T follicular helper cell (primary cell): ENCODE results near the gene MON2.
"Not testable (repeated sequence)": the region's sequence is repeated elsewhere in the genome, so short reads cannot be mapped to it uniquely, and the experiment has no call there.

Source experiments
- DNase-seq: peaks from one replicate; pipeline ENCODE4 v3.0.0-alpha.2; 2020; ENCODE audit warnings: low read depth

Gene MON2

DNA sequence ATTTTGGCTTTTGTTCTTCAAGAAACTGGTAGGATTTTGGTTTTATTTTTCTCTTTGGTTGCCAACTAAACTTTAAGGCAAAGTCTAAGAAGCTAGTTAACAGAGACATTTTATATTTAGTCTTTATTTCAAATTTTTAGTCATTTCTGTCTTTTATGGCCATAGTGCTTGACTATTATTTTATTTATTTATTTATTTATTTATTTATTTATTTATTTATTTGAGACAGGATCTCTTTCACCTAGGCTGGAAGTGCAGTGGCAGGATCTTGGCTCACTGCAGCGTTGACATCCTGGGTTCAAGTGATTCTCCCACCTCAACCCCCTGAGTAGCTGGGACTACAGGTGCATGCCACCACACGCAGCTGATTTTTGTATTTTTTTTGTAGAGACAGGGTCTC lies 3.1 kb downstream of the MON2 start:
- DNase-seq = no peak

- DNase-seq = no peak
Measured at GRCh38 chr12:62471734-62472133, 5.1 kb downstream of the MON2 start.

DNA sequence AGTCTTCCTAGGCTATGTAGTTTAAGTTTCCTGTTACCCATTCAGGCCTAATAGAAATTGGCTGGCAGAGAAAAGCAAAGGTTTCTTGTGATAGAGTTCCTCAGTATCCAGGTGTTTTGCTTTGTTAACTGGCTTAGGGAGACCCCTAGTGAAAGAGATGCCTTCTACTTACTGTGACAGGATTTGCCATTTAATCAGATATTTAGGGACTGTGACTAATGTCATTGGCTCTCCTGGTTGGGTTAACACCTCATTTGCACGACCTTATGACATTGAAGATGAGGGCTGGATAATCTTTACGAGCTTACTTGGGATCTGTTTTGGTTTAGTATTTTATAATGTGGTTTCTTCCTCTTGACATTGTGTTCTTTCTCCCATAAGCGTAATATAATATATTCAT lies 5.8 kb downstream of the MON2 start:
- no peak for DNase-seq

- DNase-seq = no peak
Measured at GRCh38 chr12:62481843-62482540, 15.4 kb downstream of the MON2 start.

- DNase-seq = no peak
Measured at GRCh38 chr12:62482769-62483168, 16.1 kb downstream of the MON2 start.

GRCh38 chr12:62484233-62484632 lies 17.6 kb downstream of the MON2 start:
- no peak for DNase-seq

GRCh38 chr12:62505786-62506185 lies 39.2 kb downstream of the MON2 start:
- DNase-seq = no peak

DNA sequence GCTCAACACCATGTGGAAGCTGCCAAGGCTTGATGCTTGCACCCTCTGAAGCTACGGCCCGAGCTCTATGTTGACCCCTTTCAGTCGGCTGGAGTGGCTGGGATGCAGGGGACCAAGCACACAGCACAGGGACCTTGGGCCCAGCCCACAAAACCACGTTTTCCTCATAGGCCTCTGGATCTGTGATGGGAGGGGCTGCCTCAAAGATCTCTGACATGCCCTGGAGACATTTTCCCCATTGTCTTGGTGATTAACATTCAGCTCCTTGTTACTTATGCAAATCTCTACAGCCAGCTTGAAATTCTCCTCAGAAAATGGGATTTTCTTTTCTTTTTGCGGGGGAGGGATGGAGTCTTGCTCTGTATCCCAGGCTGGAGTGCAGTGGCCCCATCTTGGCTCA lies 46.3 kb downstream of the MON2 start:
- no peak for DNase-seq

GRCh38 chr12:62514080-62514479 lies 47.5 kb downstream of the MON2 start:
- not testable (repeated sequence) for DNase-seq

- no peak for DNase-seq
Measured at GRCh38 chr12:62516927-62517326, 50.3 kb downstream of the MON2 start.

GRCh38 chr12:62517887-62518286 lies 51.3 kb downstream of the MON2 start:
- no peak for DNase-seq

GRCh38 chr12:62519043-62519442 lies 52.4 kb downstream of the MON2 start:
- no peak for DNase-seq

DNA sequence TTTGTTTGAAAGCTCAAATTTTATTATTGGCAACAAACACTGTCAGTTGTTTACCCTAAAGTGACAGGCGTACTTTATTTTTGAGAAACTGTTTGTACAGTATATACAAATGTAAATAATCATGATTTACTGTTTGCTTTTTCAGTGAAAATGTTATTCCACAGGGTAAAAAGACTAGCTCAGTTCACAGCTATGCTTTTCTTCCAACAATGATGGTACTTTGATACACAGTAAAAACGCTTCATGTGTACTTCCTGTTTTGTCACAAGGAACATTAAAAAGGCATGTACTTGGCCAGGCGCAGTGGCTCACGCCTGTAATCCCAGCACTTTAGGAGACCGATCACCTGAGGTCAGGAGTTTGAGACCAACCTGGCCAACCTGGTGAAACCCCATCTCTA lies 53.7 kb downstream of the MON2 start:
- no peak for DNase-seq

DNA sequence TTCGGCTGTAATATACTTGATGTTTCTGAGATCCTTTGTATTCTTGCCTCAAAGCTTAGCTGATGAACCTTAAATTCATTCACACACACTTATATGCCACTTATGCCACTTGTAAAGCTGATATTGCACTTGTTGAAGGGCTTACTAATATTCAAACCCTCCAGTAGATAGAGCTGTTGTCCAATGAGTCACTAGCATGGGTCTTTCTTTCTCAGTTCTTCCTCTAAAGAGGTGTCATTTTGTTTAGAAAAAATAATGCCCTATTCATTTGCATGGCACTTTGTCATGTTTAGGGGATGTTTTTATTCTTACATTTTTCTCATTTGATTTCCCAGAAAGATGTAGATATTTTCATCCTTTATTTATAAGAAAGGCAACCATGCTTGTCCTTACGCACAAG lies 56.4 kb downstream of the MON2 start:
- DNase-seq = no peak

- no peak for DNase-seq
Measured at GRCh38 chr12:62523619-62524018, 57.0 kb downstream of the MON2 start.

GRCh38 chr12:62525271-62525670 lies 58.6 kb downstream of the MON2 start:
- no peak for DNase-seq

- DNase-seq = no peak
Measured at GRCh38 chr12:62530596-62530995, 64.0 kb downstream of the MON2 start.

GRCh38 chr12:62532333-62532732 lies 65.7 kb downstream of the MON2 start:
- no peak for DNase-seq

- no peak for DNase-seq
Measured at GRCh38 chr12:62533087-62533754, 66.6 kb downstream of the MON2 start.

- DNase-seq = no peak
Measured at GRCh38 chr12:62533755-62534107, 67.1 kb downstream of the MON2 start.

GRCh38 chr12:62536546-62536945 lies 69.9 kb downstream of the MON2 start:
- DNase-seq = no peak

DNA sequence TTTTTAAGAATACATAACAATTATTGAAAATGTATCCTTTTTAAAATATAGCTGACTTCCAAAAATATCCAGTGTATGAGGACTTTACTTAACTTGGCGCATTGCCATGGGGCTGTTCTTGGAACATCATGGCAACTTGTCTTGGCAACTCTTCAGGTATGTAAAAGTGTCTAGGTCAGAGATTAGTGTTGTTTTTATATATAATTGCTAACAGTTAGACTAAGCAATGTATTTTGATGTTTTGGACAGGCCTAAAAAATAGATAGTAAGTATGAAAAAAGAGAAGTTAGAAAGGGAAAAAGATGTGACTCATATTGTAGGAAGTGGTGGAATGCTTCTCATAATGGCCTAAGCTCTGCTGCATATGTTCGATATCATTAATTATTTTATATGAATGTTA lies 70.9 kb downstream of the MON2 start:
- DNase-seq = no peak

DNA sequence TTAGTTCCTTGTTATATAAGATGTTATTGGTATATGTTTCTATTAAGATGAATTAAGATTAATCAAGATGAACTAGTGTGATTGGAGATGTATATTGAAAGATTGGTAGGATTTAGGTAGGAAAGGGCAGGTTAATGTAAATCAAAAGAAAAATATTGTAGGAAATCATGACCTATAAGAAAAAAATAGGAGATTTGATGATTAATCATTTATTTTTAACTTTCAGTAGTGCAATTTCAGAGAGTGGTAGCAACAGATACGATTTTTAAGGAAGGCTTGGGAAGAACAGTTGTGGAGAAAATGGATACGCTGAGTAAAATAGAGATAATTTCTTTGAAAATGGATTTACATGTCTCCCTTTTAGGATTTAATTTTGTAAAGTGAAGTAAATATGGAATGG lies 73.7 kb downstream of the MON2 start:
- DNase-seq = no peak

- no peak for DNase-seq
Measured at GRCh38 chr12:62542814-62543213, 76.2 kb downstream of the MON2 start.
